ENCODE results near the gene MARVELD2. TPM values are rescaled to one million over a fixed set of nuclear protein-coding genes. Genes with fewer than 3 reads are reported as not detected.
A peak's percentile ranks its signal among the peaks of the same experiment; 100 is the strongest.
"Not testable (repeated sequence)": the region's sequence is repeated elsewhere in the genome, so short reads cannot be mapped to it uniquely, and the experiment has no call there.

MARVELD2 gene, protein sequence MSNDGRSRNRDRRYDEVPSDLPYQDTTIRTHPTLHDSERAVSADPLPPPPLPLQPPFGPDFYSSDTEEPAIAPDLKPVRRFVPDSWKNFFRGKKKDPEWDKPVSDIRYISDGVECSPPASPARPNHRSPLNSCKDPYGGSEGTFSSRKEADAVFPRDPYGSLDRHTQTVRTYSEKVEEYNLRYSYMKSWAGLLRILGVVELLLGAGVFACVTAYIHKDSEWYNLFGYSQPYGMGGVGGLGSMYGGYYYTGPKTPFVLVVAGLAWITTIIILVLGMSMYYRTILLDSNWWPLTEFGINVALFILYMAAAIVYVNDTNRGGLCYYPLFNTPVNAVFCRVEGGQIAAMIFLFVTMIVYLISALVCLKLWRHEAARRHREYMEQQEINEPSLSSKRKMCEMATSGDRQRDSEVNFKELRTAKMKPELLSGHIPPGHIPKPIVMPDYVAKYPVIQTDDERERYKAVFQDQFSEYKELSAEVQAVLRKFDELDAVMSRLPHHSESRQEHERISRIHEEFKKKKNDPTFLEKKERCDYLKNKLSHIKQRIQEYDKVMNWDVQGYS
- total RNA-seq, result 1 to 10 TPM in 1 of 4 donors, under 1 TPM in 2, not detected in 1; 0.26 to 7.4 (median 0.70) TPM

DNA sequence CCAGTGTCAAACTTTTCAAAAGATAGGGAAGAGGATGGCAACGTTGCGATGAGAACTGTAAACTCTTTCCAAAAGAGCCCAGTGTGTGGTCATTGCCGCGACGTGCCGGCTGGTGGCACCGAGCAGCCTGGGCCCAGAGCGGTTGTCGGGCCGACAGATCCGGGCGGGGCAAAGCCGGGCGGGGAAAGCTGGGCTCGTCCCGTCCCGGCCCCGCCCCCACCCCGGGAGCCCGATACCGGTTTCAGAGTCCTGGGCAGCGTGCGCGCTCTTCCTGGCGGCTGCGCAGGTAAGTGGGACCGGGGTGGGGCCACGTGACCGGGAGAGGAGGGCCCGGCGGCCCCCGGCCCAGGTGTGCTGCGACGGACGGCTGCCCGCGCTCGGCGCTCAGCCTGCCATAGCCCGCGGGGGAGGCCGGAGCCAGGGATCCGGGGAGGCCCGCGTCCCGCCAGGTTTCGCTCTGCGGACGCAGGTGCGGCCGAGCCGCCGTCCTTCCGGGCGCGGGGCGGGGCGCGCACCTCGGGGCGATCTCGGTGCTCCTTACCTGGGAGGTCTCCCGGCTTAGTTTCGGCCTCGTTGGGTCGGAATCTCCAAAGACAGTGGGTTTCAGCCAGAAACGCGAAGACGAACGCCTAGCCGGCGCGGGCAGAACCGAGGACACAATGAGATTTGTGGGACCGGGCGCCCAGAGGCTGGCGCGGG is at the start of gene MARVELD2:
Gene MARVELD2, plus strand, starts transcription at position 232 of the 699 bp plus-strand sequence. CDS start 4,270 bp downstream, outside the sequence.
- intact Hi-C loops (cut with DNase I; ENCODE audit: low total_unique reads), result no loop called here
- no peaks in the 10 kb centered on the region for H3K36me3 ChIP-seq
- H3K4me3 ChIP-seq, result peak within 1 kb of the TSS; percentile 2 to 36
- H3K4me1 ChIP-seq, result no peaks in the 10 kb centered on the region
- no peaks in the 10 kb centered on the region for H3K9me3 ChIP-seq
- no peak within 1 kb of the TSS for H3K27ac ChIP-seq
- H3K27me3 ChIP-seq, result no peaks in the 10 kb centered on the region
- TF ChIP-seq POLR2A (IDR thresholded peaks at IDR 0.05) (no peak), CTCF (IDR thresholded peaks at IDR 0.05) (no peak)
- peak; percentile 15 to 20 for DNase-seq

- H3K4me3 ChIP-seq, result no peak overlapping the region
- H3K4me1 ChIP-seq, result no peaks in the 10 kb centered on the region
- H3K27ac ChIP-seq, result no peak overlapping the region
- H3K9me3 ChIP-seq, result no peaks in the 10 kb centered on the region
- no peaks in the 10 kb centered on the region for H3K27me3 ChIP-seq
- DNase-seq, result no peak
- TF ChIP-seq CTCF (IDR thresholded peaks at IDR 0.05) (no peak), POLR2A (IDR thresholded peaks at IDR 0.05) (no peak)
- no peaks in the 10 kb centered on the region for H3K36me3 ChIP-seq
- intact Hi-C loops (cut with DNase I; ENCODE audit: low total_unique reads), result no loop called here
These were observed 47.1 kb upstream of the MARVELD2 start for GRCh38 chr5:69367697-69368279.

- Histone ChIP-seq H3K27me3 (no peaks in the 10 kb centered on the region), H3K9me3 (no peaks in the 10 kb centered on the region), H3K4me1 (no peaks in the 10 kb centered on the region), H3K4me3 (peak overlapping the region; percentile 86 to 88), H3K27ac (peak overlapping the region; percentile 96 to 98), H3K36me3 (no peaks in the 10 kb centered on the region)
- intact Hi-C loops (cut with DNase I; ENCODE audit: low total_unique reads), result no loop called here
- no peak for TF ChIP-seq POLR2A (IDR thresholded peaks at IDR 0.05)
- no peak for TF ChIP-seq CTCF (IDR thresholded peaks at IDR 0.05)
- DNase-seq, result peak in 1 of 2 donors; percentile 17
These were observed 46.2 kb upstream of the MARVELD2 start for GRCh38 chr5:69368458-69369339.

DNA sequence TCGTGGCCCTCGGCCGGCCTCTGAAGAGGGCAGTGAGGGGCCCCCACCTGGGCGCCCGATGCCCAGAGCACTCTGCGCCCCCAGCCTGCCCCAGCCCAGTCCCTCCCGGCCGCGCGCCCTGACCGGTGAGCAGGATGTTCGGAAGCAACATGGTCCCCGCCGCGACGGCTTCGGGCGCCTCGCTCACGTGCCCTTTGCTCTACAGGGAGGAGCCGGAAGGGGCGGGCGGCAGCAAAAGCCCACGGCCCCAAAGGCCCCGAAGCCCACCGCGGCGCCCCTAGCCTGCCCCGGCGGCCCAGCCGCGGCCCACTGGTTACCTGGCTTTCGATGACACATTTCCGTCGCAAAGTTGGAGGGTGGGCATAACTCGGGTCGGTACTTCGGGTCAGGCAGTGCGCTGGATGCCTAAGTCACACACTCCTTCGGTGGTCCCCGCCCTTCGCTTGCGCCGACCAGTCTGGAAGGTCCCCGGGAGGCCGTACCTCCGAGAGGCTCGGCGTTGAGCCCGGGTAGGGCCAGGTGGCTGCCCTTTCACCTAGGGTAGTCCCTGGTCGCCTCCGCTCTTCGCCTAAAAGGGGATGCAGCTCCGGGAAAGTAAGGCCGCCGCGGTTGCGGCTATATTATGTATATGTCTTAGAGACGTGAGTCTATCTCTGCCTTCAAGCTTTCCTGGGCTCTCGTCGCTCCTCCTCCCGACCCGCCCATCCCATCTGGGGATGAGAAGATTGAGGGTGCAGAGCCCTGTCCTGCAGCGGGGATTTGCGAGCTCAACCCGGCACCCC is 45.4 kb upstream of the MARVELD2 start, which contains the start of the genes AK6, RAD17 and TAF9:
Gene AK6, minus strand, starts transcription at position 181 of the 782 bp plus-strand sequence. Its CDS starts 30 bp downstream, at position 151.
Gene RAD17, plus strand, starts transcription at position 479 of the 782 bp plus-strand sequence. CDS start 2,391 bp downstream, outside the sequence.
Gene TAF9, minus strand, starts transcription at position 181 of the 782 bp plus-strand sequence. CDS start 3,783 bp downstream, outside the sequence.
- TF ChIP-seq POLR2A (IDR thresholded peaks at IDR 0.05), result peak; percentile 32 to 64
- TF ChIP-seq CTCF (IDR thresholded peaks at IDR 0.05), result peak in 1 of 4 experiments; percentile 4
- intact Hi-C loops (cut with DNase I; ENCODE audit: low total_unique reads), result no loop called here
- H3K27me3 ChIP-seq, result no peaks in the 10 kb centered on the region
- peak within 1 kb of the TSS; percentile 96 to 98 for H3K27ac ChIP-seq
- H3K9me3 ChIP-seq, result no peaks in the 10 kb centered on the region
- peak; percentile 91 for DNase-seq
- peak within 1 kb of the TSS; percentile 86 to 88 for H3K4me3 ChIP-seq
- no peaks in the 10 kb centered on the region for H3K4me1 ChIP-seq
- no peaks in the 10 kb centered on the region for H3K36me3 ChIP-seq

DNA sequence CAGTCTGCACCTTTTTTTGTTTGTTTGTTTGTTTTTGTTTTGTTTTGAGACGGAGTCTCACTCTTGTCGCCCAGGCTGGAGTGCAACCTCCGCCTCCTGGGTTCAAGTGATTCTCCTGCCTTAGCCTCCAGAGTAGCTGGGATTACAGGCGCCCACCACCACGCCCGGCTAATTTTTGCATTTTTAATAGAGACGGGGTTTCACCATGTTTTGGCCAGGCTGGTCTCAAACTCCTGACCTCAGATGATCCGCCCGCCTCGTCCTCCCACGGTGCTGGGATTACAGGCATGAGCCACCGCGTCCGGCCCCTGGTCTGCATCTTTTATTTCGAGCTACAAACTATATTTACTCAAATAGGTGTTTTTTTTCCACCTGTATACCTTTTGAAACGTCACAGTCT is 44.6 kb upstream of the MARVELD2 start:
- H3K27ac ChIP-seq, result peak overlapping the region in 1 of 2 donors; percentile 98
- intact Hi-C loops (cut with DNase I; ENCODE audit: low total_unique reads); DNase-seq; H3K36me3 ChIP-seq; H3K27me3 ChIP-seq; H3K4me1 ChIP-seq; H3K9me3 ChIP-seq: not testable (repeated sequence)
- H3K4me3 ChIP-seq, result peak overlapping the region; percentile 86 to 88

Data from uterus (tissue), 4 donors.